ENCODE results near the gene MYLK2.

- TF ChIP-seq CTCF (IDR thresholded peaks at IDR 0.05; ENCODE audit: low read depth, low read length, poor library complexity, severe bottlenecking) (no peak), EZH2phosphoT487 (IDR thresholded peaks at IDR 0.05; ENCODE audit: borderline replicate concordance, low read length) (no peak)
Observed at GRCh38 chr20:31862506-31862905, 43.4 kb downstream of the MYLK2 start.

Measured in DOHH2 (cell line).